Esophagus squamous epithelium (tissue), 4 donors: ENCODE measurements around the gene DGAT2L6.

Experiments
- CTCF ChIP-seq, 6 experiments: fragments of 450-650 bp in 4 of 6; fragments of 200-600 bp in 2 of 6; sonication (generic) in 2 of 6; IDR thresholded peaks; one replicate each; pipeline ENCODE4 v1.5.1; 2016 to 2019; ENCODE audit warnings: antibody characterized with exemption in 6 of 6, mild to moderate bottlenecking in 4 of 6, moderate library complexity in 4 of 6
- POLR2A ChIP-seq, 4 donors: fragments of 450-650 bp; IDR thresholded peaks; one replicate each; pipeline ENCODE4 v1.6.1; 2017; ENCODE audit warnings: antibody characterized with exemption in 4 of 4, mild to moderate bottlenecking in 4 of 4, moderate library complexity in 3 of 4

- no peak for TF ChIP-seq CTCF (IDR thresholded peaks at IDR 0.05)
- no peak for TF ChIP-seq POLR2A (IDR thresholded peaks at IDR 0.05)
These were observed 35.9 kb upstream of the DGAT2L6 start for GRCh38 chrX:70141373-70141772.
